Suprapubic skin (tissue), 4 donors: Measurements from ENCODE around the gene RGL2.

ENCODE experiments used
- EP300 ChIP-seq: sonication (generic); formaldehyde crosslinking; IDR thresholded peaks from one replicate; pipeline ENCODE4 v1.6.1; 2017; ENCODE audit warnings: antibody characterized with exemption
- POLR2A ChIP-seq, 2 donors: fragments of 450-650 bp; IDR thresholded peaks; one replicate each; pipeline ENCODE4 v1.6.1; 2017; ENCODE audit warnings: antibody characterized with exemption in 2 of 2, mild to moderate bottlenecking in 2 of 2, moderate library complexity in 2 of 2
- POLR2AphosphoS5 ChIP-seq, 3 donors: sonication (generic); formaldehyde crosslinking; IDR thresholded peaks; one replicate each; pipeline ENCODE4 v1.6.1; 2017; ENCODE audit warnings: antibody characterized with exemption in 3 of 3
- TF ChIP-seq, protein P1 (sequence below), 2 donors: fragments of 200-600 bp in 1 of 2; fragments of 450-650 bp in 1 of 2; sonication (generic) in 1 of 2; IDR thresholded peaks; one replicate each; pipeline ENCODE4 v1.5.1; 2016 to 2019; ENCODE audit warnings: antibody characterized with exemption in 2 of 2, mild to moderate bottlenecking in 1 of 2, moderate library complexity in 1 of 2

DNA sequence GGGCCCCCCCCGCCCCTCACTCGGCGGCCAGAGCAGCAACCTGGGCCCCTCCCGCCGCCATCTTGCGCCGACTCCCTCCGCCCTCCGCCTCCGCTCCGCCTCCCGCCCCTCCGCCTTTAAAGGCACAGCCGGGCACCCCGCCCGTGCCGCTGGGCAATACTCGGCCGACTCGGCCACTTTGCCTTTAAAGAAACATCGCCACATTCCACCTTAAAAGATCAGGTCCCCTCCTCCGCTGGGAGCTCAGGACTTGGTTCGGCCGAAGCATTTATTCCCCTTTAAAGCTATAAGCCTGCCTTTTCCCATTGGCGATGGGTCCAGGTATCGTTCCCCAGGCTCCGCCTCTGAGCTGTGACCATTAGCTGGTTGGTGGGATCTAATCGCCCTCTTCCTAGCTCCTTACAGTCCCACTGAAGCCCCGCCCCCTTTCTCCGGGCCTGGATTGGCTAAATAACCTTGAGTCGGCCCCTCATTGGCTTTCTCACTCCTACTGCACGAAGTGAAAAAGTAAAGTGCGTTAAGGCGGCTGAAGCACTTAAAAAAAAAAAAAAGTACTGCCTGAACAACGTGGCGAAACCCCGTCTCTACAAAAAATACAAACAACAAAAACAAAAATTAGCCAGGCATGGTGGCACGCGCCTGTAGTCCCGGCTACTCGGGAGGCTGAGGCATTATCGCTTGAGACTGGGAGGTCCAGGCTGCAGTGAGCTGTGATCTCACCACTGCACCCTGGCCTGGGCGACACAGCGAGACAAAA lies 19.1 kb upstream of the RGL2 start, which contains the start of gene ZBTB22:
- TF ChIP-seq POLR2A (IDR thresholded peaks at IDR 0.05) (peak in 1 of 2 donors; percentile 16), EP300 (no peak), POLR2AphosphoS5 (IDR thresholded peaks at IDR 0.05) (peak in 1 of 3 donors; percentile 91)
- TF ChIP-seq, protein P1, sequence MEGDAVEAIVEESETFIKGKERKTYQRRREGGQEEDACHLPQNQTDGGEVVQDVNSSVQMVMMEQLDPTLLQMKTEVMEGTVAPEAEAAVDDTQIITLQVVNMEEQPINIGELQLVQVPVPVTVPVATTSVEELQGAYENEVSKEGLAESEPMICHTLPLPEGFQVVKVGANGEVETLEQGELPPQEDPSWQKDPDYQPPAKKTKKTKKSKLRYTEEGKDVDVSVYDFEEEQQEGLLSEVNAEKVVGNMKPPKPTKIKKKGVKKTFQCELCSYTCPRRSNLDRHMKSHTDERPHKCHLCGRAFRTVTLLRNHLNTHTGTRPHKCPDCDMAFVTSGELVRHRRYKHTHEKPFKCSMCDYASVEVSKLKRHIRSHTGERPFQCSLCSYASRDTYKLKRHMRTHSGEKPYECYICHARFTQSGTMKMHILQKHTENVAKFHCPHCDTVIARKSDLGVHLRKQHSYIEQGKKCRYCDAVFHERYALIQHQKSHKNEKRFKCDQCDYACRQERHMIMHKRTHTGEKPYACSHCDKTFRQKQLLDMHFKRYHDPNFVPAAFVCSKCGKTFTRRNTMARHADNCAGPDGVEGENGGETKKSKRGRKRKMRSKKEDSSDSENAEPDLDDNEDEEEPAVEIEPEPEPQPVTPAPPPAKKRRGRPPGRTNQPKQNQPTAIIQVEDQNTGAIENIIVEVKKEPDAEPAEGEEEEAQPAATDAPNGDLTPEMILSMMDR (IDR thresholded peaks at IDR 0.05), result no peak
